ENCODE measurements around the gene BANF2. TPM values are rescaled to one million over a fixed set of nuclear protein-coding genes. Genes with fewer than 3 reads are reported as not detected.

The BANF2 gene
- polyA plus RNA-seq, 1 experiment: not detected

DNA sequence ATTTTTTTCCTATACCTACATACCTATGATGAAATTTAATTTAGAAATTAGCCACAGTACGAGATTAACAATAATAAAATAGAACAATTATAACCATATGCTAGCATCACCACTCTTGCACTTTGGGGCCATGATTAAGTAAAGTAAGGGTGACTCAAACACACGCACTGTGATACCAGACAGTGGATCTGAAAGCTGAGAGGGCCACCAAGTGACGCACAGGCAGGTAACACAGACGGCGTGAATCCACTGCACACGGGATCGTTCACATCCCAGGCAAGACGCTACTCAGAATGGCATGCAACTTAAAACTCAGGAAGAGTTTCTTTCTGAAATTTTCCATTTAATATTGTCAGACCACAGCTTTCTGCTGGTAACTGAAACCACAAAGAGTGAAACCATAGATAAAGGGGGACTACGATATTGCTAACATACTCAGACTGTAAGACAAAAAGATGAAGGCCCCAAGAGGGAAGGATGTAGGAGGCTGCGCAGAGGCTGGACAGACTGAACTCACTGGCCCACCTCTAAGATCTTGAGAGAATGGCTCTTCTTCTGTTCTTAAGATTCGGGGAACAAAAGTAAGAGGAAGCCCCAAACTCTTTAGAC is 35.6 kb upstream of the BANF2 start:
- ChIA-PET CTCF (interaction anchor here (0.6 to 1.2 kb wide), 4 partner anchors 231 to 257 kb away, joined by 3 read pairs; no protein-coding TSS in a partner anchor), POLR2A (no interaction called here)
- no peaks in the 10 kb centered on the region for H3K27me3 ChIP-seq (ENCODE audit: control insufficient read depth, insufficient read depth, low read length)
- no peak for DNase-seq (ENCODE audit: low read depth)
- H3K4me3 ChIP-seq (ENCODE audit: low read depth, low read length): no peak overlapping the region
- TF ChIP-seq, protein P1, sequence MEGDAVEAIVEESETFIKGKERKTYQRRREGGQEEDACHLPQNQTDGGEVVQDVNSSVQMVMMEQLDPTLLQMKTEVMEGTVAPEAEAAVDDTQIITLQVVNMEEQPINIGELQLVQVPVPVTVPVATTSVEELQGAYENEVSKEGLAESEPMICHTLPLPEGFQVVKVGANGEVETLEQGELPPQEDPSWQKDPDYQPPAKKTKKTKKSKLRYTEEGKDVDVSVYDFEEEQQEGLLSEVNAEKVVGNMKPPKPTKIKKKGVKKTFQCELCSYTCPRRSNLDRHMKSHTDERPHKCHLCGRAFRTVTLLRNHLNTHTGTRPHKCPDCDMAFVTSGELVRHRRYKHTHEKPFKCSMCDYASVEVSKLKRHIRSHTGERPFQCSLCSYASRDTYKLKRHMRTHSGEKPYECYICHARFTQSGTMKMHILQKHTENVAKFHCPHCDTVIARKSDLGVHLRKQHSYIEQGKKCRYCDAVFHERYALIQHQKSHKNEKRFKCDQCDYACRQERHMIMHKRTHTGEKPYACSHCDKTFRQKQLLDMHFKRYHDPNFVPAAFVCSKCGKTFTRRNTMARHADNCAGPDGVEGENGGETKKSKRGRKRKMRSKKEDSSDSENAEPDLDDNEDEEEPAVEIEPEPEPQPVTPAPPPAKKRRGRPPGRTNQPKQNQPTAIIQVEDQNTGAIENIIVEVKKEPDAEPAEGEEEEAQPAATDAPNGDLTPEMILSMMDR (IDR thresholded peaks at IDR 0.05; ENCODE audit: insufficient read depth, low read depth, low read length): no peak
- H3K36me3 ChIP-seq (ENCODE audit: control insufficient read depth, insufficient read depth, low read length): peaks cover 8% of the 10 kb centered on the region

DNA sequence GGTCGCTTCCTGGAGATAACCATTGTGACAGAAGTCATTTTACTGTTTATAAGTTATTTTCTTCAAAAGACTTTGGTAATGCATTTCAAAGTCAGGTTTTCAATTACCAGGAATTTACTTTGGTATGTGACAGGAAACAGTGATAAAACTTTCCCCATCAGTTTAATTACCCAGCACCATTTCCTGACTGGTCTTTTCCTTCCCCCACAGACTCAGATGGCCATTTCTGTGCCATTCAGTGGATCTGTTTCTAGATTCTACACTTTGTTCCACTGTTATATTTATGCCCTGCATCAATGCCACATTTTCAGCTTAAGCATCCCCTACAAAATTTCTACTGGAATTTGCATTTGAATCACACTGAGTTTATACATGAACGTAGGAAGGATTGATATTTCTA is 34.0 kb upstream of the BANF2 start:
- TF ChIP-seq, protein P1 (IDR thresholded peaks at IDR 0.05; ENCODE audit: insufficient read depth, low read depth, low read length): no peak
- POLR2A ChIA-PET: interaction anchor here (0.6 kb wide), 1 partner anchor 184 kb away, joined by 4 read pairs; no protein-coding TSS in a partner anchor
- CTCF ChIA-PET: interaction anchor here (1.1 to 1.4 kb wide), 3 partner anchors 9 to 12 kb away, joined by 3 to 4 read pairs (median 3); no protein-coding TSS in a partner anchor
- H3K27me3 ChIP-seq (ENCODE audit: control insufficient read depth, insufficient read depth, low read length): no peaks in the 10 kb centered on the region
- peaks cover 3% of the 10 kb centered on the region; the same call in 1 of the 2 replicates for H3K36me3 ChIP-seq (ENCODE audit: control insufficient read depth, insufficient read depth, low read length)
- no peak for DNase-seq (ENCODE audit: low read depth)
- no peak overlapping the region for H3K4me3 ChIP-seq (ENCODE audit: low read depth, low read length)

DNA sequence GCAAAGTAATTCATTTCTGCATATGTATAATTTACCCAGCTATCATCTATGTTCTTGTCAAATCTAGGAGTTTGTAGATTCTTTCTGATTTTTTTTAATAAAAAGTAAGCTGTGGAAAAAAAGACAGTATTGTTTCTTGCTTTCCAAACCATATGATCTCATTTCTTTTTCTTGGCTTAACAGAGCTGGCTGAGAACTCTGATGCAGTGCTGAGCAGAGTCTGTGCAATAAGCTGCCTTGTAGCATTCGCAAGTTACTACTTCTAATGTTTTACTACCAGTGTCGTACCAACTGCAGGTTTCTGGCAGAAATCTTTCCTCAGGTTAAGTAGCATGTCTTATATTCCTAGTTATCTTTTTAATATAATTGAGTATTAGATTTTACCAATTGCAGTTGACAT is 33.3 kb upstream of the BANF2 start:
- CTCF ChIA-PET: interaction anchor here (0.5 to 1.6 kb wide), 7 partner anchors 9 to 926 kb away, joined by 3 to 5 read pairs (median 3); partner anchors contain the start of gene RRBP1
- no peak for DNase-seq (ENCODE audit: low read depth)
- Histone ChIP-seq H3K27me3 (ENCODE audit: control insufficient read depth, insufficient read depth, low read length) (no peaks in the 10 kb centered on the region), H3K36me3 (ENCODE audit: control insufficient read depth, insufficient read depth, low read length) (peaks cover 6% of the 10 kb centered on the region), H3K4me3 (ENCODE audit: low read depth, low read length) (no peak overlapping the region)
- POLR2A ChIA-PET: interaction anchor here (0.6 to 0.8 kb wide), 2 partner anchors 16 to 184 kb away, joined by 4 to 5 read pairs; partner anchors contain the start of gene RRBP1
- TF ChIP-seq, protein P1 (IDR thresholded peaks at IDR 0.05; ENCODE audit: insufficient read depth, low read depth, low read length): no peak

DNA sequence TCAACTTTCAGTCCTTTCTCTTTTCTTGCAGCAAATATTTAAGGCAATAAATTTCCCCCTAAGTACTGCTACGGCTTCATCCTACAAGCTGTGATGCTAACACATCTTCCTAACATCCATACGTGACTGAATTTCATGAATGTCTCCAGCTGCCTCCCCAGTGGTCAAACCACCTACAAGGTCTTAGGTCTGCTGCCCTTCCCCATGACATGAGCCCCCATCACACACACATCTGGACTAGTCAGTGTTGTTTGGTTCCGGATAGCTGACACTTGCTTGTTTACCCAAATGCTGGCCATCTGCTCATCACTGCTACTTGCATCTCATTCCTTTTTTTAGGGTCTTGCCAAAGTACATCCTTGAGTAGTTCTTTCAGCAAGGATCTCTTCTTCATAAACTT is 32.3 kb upstream of the BANF2 start:
- DNase-seq (ENCODE audit: low read depth): no peak
- Histone ChIP-seq H3K27me3 (ENCODE audit: control insufficient read depth, insufficient read depth, low read length) (no peaks in the 10 kb centered on the region), H3K36me3 (ENCODE audit: control insufficient read depth, insufficient read depth, low read length) (peaks cover 7% of the 10 kb centered on the region), H3K4me3 (ENCODE audit: low read depth, low read length) (no peak overlapping the region)
- TF ChIP-seq, protein P1 (IDR thresholded peaks at IDR 0.05; ENCODE audit: insufficient read depth, low read depth, low read length): no peak
- POLR2A ChIA-PET: no interaction called here
- CTCF ChIA-PET: interaction anchor here (1.5 to 1.6 kb wide), 2 partner anchors 12 to 14 kb away, joined by 5 read pairs; partner anchors contain the start of gene RRBP1

DNA sequence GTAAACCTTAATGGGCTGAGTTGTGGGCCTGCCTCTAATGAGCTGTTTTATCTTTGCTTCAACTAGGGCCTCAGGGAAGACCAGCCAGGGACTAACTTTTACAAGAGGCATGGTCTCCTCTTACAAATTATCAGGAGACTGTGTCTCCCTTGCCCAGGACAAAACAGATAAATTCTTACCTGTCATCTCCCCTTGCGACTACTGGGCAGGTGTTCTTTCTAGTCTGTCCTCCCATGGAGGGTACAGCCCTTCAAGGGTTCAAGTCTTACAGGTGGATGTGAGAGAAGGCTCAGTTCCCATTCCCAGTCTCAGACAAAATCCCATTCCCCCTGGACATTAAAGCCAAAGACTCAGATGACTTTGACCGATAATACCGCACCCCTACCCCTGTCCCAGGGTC is 31.3 kb upstream of the BANF2 start:
- POLR2A ChIA-PET: no interaction called here
- CTCF ChIA-PET: no interaction called here
- no peak for DNase-seq (ENCODE audit: low read depth)
- TF ChIP-seq, protein P1 (IDR thresholded peaks at IDR 0.05; ENCODE audit: insufficient read depth, low read depth, low read length): no peak
- H3K27me3 ChIP-seq (ENCODE audit: control insufficient read depth, insufficient read depth, low read length): no peaks in the 10 kb centered on the region
- peaks cover 7% of the 10 kb centered on the region for H3K36me3 ChIP-seq (ENCODE audit: control insufficient read depth, insufficient read depth, low read length)
- no peak overlapping the region for H3K4me3 ChIP-seq (ENCODE audit: low read depth, low read length)

Data from BJ (cell line).